H1 (cell line): ENCODE results near the gene CTSC. TPM values are rescaled to one million over a fixed set of nuclear protein-coding genes. Genes with fewer than 3 reads are reported as not detected.

Experiments used
- CTCF ChIA-PET: fragments of 300-600 bp; sonication (Branson Sonifier 250); formaldehyde crosslinking; loops from one replicate; lab custom pipeline; 2021; ENCODE audit not compliant: partially characterized antibody; lab: Charles Lee
- POLR2A ChIA-PET: fragments of 300-600 bp; sonication (Branson Sonifier 250); formaldehyde crosslinking; loops from one replicate; lab custom pipeline; 2021; ENCODE audit warnings: inconsistent platforms; ENCODE audit not compliant: partially characterized antibody; lab: Charles Lee
- DNase-seq, 2 experiments: peaks; one replicate each; pipeline versions ENCODE4 v3.0.0 to v3.0.0-alpha.2; 2010 to 2022; ENCODE audit warnings: low spot score in 2 of 2, low read depth in 1 of 2, mixed read lengths in 1 of 2
- FAIRE-seq: peaks from 2 replicates; lab custom pipeline; 2011; peaks lifted over from hg19 to GRCh38; lab: Jason Lieb, UNC
- H2AFZ ChIP-seq: 2 replicates; pipeline ENCODE4 v1.8.1; 2012; ENCODE audit warnings: low read length, inconsistent platforms
- H2AK5ac ChIP-seq: 2 replicates; pipeline ENCODE4 v1.6.1; 2013; ENCODE audit warnings: low read depth, low read length
- H2BK120ac ChIP-seq: replicated peaks from 2 replicates; pipeline ENCODE3; 2013; ENCODE audit warnings: low read depth, low read length, inconsistent platforms
- H2BK12ac ChIP-seq: 2 replicates; pipeline ENCODE4 v1.6.1; 2013; ENCODE audit warnings: low read depth, low read length
- H2BK15ac ChIP-seq: 2 replicates; pipeline ENCODE4 v1.6.1; 2013; ENCODE audit warnings: low read length
- H2BK20ac ChIP-seq: 2 replicates; pipeline ENCODE4 v1.6.1; 2013; ENCODE audit warnings: low read length
- H2BK5ac ChIP-seq: 2 replicates; pipeline ENCODE4 v1.6.1; 2013; ENCODE audit warnings: low read depth, low read length
- H3K14ac ChIP-seq: 2 replicates; pipeline ENCODE4 v1.6.1; 2013; ENCODE audit warnings: inconsistent platforms; ENCODE audit not compliant: insufficient read length
- H3K18ac ChIP-seq: 2 replicates; pipeline ENCODE4 v1.6.1; 2013; ENCODE audit warnings: low read length; ENCODE audit errors: extremely low read depth
- H3K23ac ChIP-seq: 2 replicates; pipeline ENCODE4 v1.6.1; 2013; ENCODE audit warnings: inconsistent platforms; ENCODE audit not compliant: insufficient read length
- H3K23me2 ChIP-seq: 2 replicates; pipeline ENCODE4 v1.6.1; 2013; ENCODE audit warnings: low read depth, low read length
- H3K27ac ChIP-seq: 2 replicates; pipeline ENCODE4 v1.6.1; 2011; ENCODE audit warnings: low read depth, low read length, inconsistent platforms
- H3K27me3 ChIP-seq, 4 experiments: replicated peaks in 1 of 4; 1 replicate in 1 of 4; 2 replicates in 3 of 4; pipeline versions ENCODE4 v1.6.1 to v1.8.1; 2011 to 2013; ENCODE audit warnings: low read length in 3 of 4, mild to moderate bottlenecking in 3 of 4, inconsistent platforms in 2 of 4, mixed read lengths in 2 of 4, moderate library complexity in 1 of 4; ENCODE audit not compliant: control insufficient read depth in 3 of 4, insufficient read depth in 3 of 4; ENCODE audit errors: extremely low read depth in 1 of 4
- H3K36me3 ChIP-seq, 4 experiments: 2 replicates each; pipeline versions ENCODE4 v1.6.1 to v1.8.1; 2011 to 2013; ENCODE audit warnings: mild to moderate bottlenecking in 4 of 4, low read length in 3 of 4, moderate library complexity in 2 of 4, control low read depth in 1 of 4, inconsistent platforms in 1 of 4; ENCODE audit not compliant: insufficient read depth in 4 of 4, control insufficient read depth in 2 of 4
- H3K4ac ChIP-seq: replicated peaks from 2 replicates; pipeline ENCODE3; 2013; ENCODE audit warnings: low read length, low read depth, mixed read lengths, inconsistent platforms; ENCODE audit not compliant: insufficient read length
- H3K4me1 ChIP-seq, 4 experiments: replicated peaks in 1 of 4; 1 replicate in 1 of 4; 2 replicates in 3 of 4; pipeline versions ENCODE4 v1.6.1 to v1.8.1; 2011 to 2013; ENCODE audit warnings: low read length in 3 of 4, inconsistent platforms in 2 of 4, mixed read lengths in 1 of 4; ENCODE audit not compliant: insufficient read depth in 4 of 4, control insufficient read depth in 3 of 4
- H3K4me2 ChIP-seq, 2 experiments: 2 replicates each; pipeline versions ENCODE4 v1.6.1 to v1.8.1; 2011 to 2013; ENCODE audit warnings: low read depth in 2 of 2, low read length in 2 of 2, control low read depth in 1 of 2, inconsistent platforms in 1 of 2, mild to moderate bottlenecking in 1 of 2; ENCODE audit not compliant: insufficient read depth in 1 of 2
- H3K4me3 ChIP-seq, 4 experiments: fragments of 200-600, 300-600 bp in 1 of 4; sonication (generic), shearing (Covaris generic), sonication (Bioruptor Twin) in 1 of 4; 2 replicates each; pipeline versions ENCODE4 v1.5.1 to v1.8.1; 2011 to 2016; ENCODE audit warnings: low read length in 4 of 4, low read depth in 3 of 4, control low read depth in 2 of 4, inconsistent platforms in 2 of 4, mild to moderate bottlenecking in 2 of 4, mixed read lengths in 1 of 4, moderate library complexity in 1 of 4; ENCODE audit not compliant: insufficient read depth in 2 of 4; ENCODE audit errors: extremely low read depth in 1 of 4
- H3K56ac ChIP-seq: replicated peaks from 2 replicates; pipeline ENCODE3; 2013; ENCODE audit warnings: low read depth, mild to moderate bottlenecking, mixed read lengths, low read length, inconsistent platforms; ENCODE audit not compliant: insufficient read length
- H3K79me1 ChIP-seq: 2 replicates; pipeline ENCODE4 v1.6.1; 2013; ENCODE audit warnings: low read depth, low read length, control low read depth
- H3K79me2 ChIP-seq, 2 experiments: 2 replicates each; pipeline versions ENCODE4 v1.6.1 to v1.8.1; 2012 to 2013; ENCODE audit warnings: low read length in 2 of 2, mild to moderate bottlenecking in 2 of 2, inconsistent platforms in 1 of 2; ENCODE audit not compliant: insufficient read depth in 2 of 2, control insufficient read depth in 1 of 2
- H3K9ac ChIP-seq, 4 experiments: replicated peaks in 1 of 4; 1 replicate in 1 of 4; 2 replicates in 3 of 4; pipeline versions ENCODE4 v1.6.1 to v1.8.1; 2011 to 2013; ENCODE audit warnings: low read depth in 3 of 4, low read length in 3 of 4, control low read depth in 2 of 4, mild to moderate bottlenecking in 2 of 4, moderate library complexity in 2 of 4, inconsistent platforms in 1 of 4; ENCODE audit errors: extremely low read depth in 1 of 4
- H3K9me3 ChIP-seq, 2 experiments: 2 replicates each; pipeline versions ENCODE4 v1.6.1 to v1.8.1; 2012 to 2013; ENCODE audit warnings: mild to moderate bottlenecking in 2 of 2, moderate library complexity in 2 of 2, control low read depth in 1 of 2, inconsistent platforms in 1 of 2, low read depth in 1 of 2, low read length in 1 of 2, mixed read lengths in 1 of 2; ENCODE audit not compliant: insufficient read depth in 2 of 2
- H4K20me1 ChIP-seq, 2 experiments: replicated peaks in 1 of 2; 2 replicates each; pipeline versions ENCODE3 to v1.8.1; 2011 to 2013; ENCODE audit warnings: inconsistent platforms in 2 of 2, low read length in 2 of 2, mild to moderate bottlenecking in 1 of 2; ENCODE audit not compliant: insufficient read depth in 2 of 2, control insufficient read depth in 1 of 2
- H4K5ac ChIP-seq: 2 replicates; pipeline ENCODE4 v1.6.1; 2013; ENCODE audit warnings: low read length, low read depth, mixed read lengths, inconsistent platforms; ENCODE audit not compliant: insufficient read length
- H4K8ac ChIP-seq: 2 replicates; pipeline ENCODE4 v1.8.0; 2013; ENCODE audit warnings: mild to moderate bottlenecking, moderate library complexity, low read length, inconsistent platforms; ENCODE audit not compliant: insufficient read depth; ENCODE audit errors: extremely low read depth
- H4K91ac ChIP-seq: replicated peaks from 2 replicates; pipeline ENCODE3; 2013; ENCODE audit warnings: low read length, mixed read lengths, inconsistent platforms; ENCODE audit not compliant: insufficient read length
- BACH1 ChIP-seq: IDR thresholded peaks from 2 replicates; pipeline ENCODE4 v1.6.1; 2012; ENCODE audit warnings: low read length, improper control_type of control experiment
- CREB1 ChIP-seq: IDR thresholded peaks from 2 replicates; pipeline ENCODE4 v1.6.1; 2012; ENCODE audit warnings: inconsistent platforms
- EZH2 ChIP-seq: fragments of 200-600 bp; sonication (generic); IDR thresholded peaks from 2 replicates; pipeline ENCODE4 v1.7.1; 2012; ENCODE audit warnings: low read depth, mild to moderate bottlenecking, moderate library complexity, low read length, inconsistent platforms; ENCODE audit not compliant: severe bottlenecking
- GABPA ChIP-seq: IDR thresholded peaks from 2 replicates; pipeline ENCODE4 v1.6.1; 2011; ENCODE audit warnings: mild to moderate bottlenecking, low read length, moderate library complexity, borderline replicate concordance; ENCODE audit not compliant: insufficient read depth
- MAFK ChIP-seq: IDR thresholded peaks from 2 replicates; pipeline ENCODE4 v1.6.1; 2012; ENCODE audit warnings: low read depth, mild to moderate bottlenecking, improper control_type of control experiment, low read length
- MAX ChIP-seq: IDR thresholded peaks from 2 replicates; pipeline ENCODE4 v1.6.1; 2012; ENCODE audit warnings: inconsistent platforms
- NANOG ChIP-seq: IDR thresholded peaks from 2 replicates; pipeline ENCODE4 v1.6.1; 2011; ENCODE audit warnings: low read length, low read depth, mild to moderate bottlenecking, inconsistent platforms; ENCODE audit not compliant: insufficient read depth, poor library complexity, severe bottlenecking
- RFX5 ChIP-seq: IDR thresholded peaks from 2 replicates; pipeline ENCODE4 v1.6.1; 2011; ENCODE audit warnings: low read depth, low read length, improper control_type of control experiment, borderline replicate concordance
- RNF2 ChIP-seq: fragments of 200-900, 300-1000 bp; sonication (generic); IDR thresholded peaks from 2 replicates; pipeline ENCODE4 v1.7.1; 2016; ENCODE audit warnings: borderline replicate concordance, low read depth, mild to moderate bottlenecking, antibody characterized with exemption, low read length; ENCODE audit not compliant: poor library complexity, severe bottlenecking; ENCODE audit errors: missing control alignments
- SIN3A ChIP-seq, 2 experiments: IDR thresholded peaks in 1 of 2; conservative IDR thresholded peaks in 1 of 2; 2 replicates each; pipeline ENCODE4 v1.6.1; 2011 to 2012; ENCODE audit warnings: low read length in 2 of 2, improper control_type of control experiment in 1 of 2, low read depth in 1 of 2, mild to moderate bottlenecking in 1 of 2
- SIRT6 ChIP-seq: IDR thresholded peaks from one replicate; pipeline ENCODE4 v1.7.1; 2012; ENCODE audit warnings: low read length, inconsistent platforms
- SIX5 ChIP-seq: IDR thresholded peaks from 2 replicates; pipeline ENCODE4 v1.6.1; 2011; ENCODE audit warnings: mild to moderate bottlenecking, low read depth, low read length
- SP4 ChIP-seq: IDR thresholded peaks from 2 replicates; pipeline ENCODE4 v1.6.1; 2012; ENCODE audit warnings: low read length, inconsistent platforms
- SRF ChIP-seq: IDR thresholded peaks from 2 replicates; pipeline ENCODE4 v1.6.1; 2011; ENCODE audit warnings: mild to moderate bottlenecking, low read depth, low read length, moderate library complexity
- TEAD4 ChIP-seq: IDR thresholded peaks from 2 replicates; pipeline ENCODE4 v1.6.1; 2012; ENCODE audit warnings: low read depth, low read length, inconsistent platforms, mixed read lengths
- ZNF274 ChIP-seq: IDR thresholded peaks from 2 replicates; pipeline ENCODE4 v1.7.0; 2012; ENCODE audit warnings: low read length, borderline replicate concordance; ENCODE audit errors: extremely low read depth
- polyA plus RNA-seq, 7 experiments: library from polyadenylated mRNA; depleted of rRNA in 3 of 7; stranded (reverse) in 5 of 7; unstranded in 2 of 7; fragments of >200 nt in 5 of 7; fragments of 200-250 nt in 2 of 7; gene quantifications; 1 replicate in 5 of 7; 2 replicates in 1 of 7; 4 replicates in 1 of 7; pipeline versions ENCODE4 v1.2.1 to v1.2.3, GENCODE V29; 2011 to 2013; ENCODE audit warnings: missing spikeins in 2 of 7, mixed read lengths in 2 of 7
- total RNA-seq: library from RNA; stranded (reverse); fragmentation: NEBNext Ultra II Directional; extraction: Animal tissue kit (Norgen Biotek cat#: 25700); gene quantifications from 2 replicates; pipeline ENCODE4 v1.2.1, GENCODE V29; 2021

The CTSC gene
- total and polyA plus RNA-seq, 2 of the 8 experiments (the other 6 are each of a cell fraction or from before 2014, with no cell fraction given): 347 to 369 TPM

GRCh38 chr11:88352139-88352538, 14.6 kb upstream of the CTSC start:
- H2BK120ac ChIP-seq: no peak overlapping the region
- H4K8ac ChIP-seq: no peak overlapping the region
- H3K14ac ChIP-seq: no peak overlapping the region
- H3K4me3 ChIP-seq: no peak overlapping the region
- no peak overlapping the region for H3K27ac ChIP-seq
- H3K23ac ChIP-seq: no peak overlapping the region
- no peak overlapping the region for H2BK20ac ChIP-seq
- H3K27me3 ChIP-seq: no peaks in the 10 kb centered on the region
- no peaks in the 10 kb centered on the region for H3K36me3 ChIP-seq
- no peak overlapping the region for H4K5ac ChIP-seq
- ChIA-PET CTCF (interaction anchor here (4.2 kb wide), 1 partner anchor 10 kb away, joined by 20 read pairs; no protein-coding TSS in a partner anchor), POLR2A (interaction anchor here (2.0 kb wide), 1 partner anchor 44 kb away, joined by 5 read pairs; no protein-coding TSS in a partner anchor)
- no peaks in the 10 kb centered on the region for H3K79me1 ChIP-seq
- no peaks in the 10 kb centered on the region for H3K79me2 ChIP-seq
- FAIRE-seq (no peak), DNase-seq (no peak)
- H3K4ac ChIP-seq: no peak overlapping the region
- no peak overlapping the region for H2BK5ac ChIP-seq
- H2BK12ac ChIP-seq: no peak overlapping the region
- no peaks in the 10 kb centered on the region for H4K20me1 ChIP-seq
- no peaks in the 10 kb centered on the region for H3K4me1 ChIP-seq
- no peak overlapping the region for H3K9ac ChIP-seq
- H2AK5ac ChIP-seq: no peak overlapping the region
- no peaks in the 10 kb centered on the region for H3K9me3 ChIP-seq
- H3K4me2 ChIP-seq: no peak overlapping the region
- no peak overlapping the region for H4K91ac ChIP-seq
- H3K23me2 ChIP-seq: no peaks in the 10 kb centered on the region
- no peak overlapping the region for H3K56ac ChIP-seq
- no peak overlapping the region for H2AFZ ChIP-seq
- H3K18ac ChIP-seq: no peak overlapping the region
- H2BK15ac ChIP-seq: no peak overlapping the region
- TF ChIP-seq SRF: no peak
- no peak for TF ChIP-seq RFX5
- no peak for TF ChIP-seq SP4
- TF ChIP-seq GABPA: no peak
- TF ChIP-seq NANOG: no peak
- no peak for TF ChIP-seq MAX
- no peak for TF ChIP-seq ZNF274
- no peak for TF ChIP-seq TEAD4
- TF ChIP-seq SIN3A (conservative IDR thresholded peaks at IDR 0.05 in 1 of 2, IDR thresholded peaks at IDR 0.05 in 1 of 2; ENCODE audit: low read depth in 1 of 2, low read length in 2 of 2): no peak
- no peak for TF ChIP-seq EZH2
- no peak for TF ChIP-seq CREB1
- TF ChIP-seq SIRT6: no peak
- TF ChIP-seq MAFK: no peak
- TF ChIP-seq RNF2: no peak
- no peak for TF ChIP-seq SIX5
- TF ChIP-seq BACH1: no peak
